ENCODE measurements around the gene LRRC46.

The LRRC46 gene

DNA sequence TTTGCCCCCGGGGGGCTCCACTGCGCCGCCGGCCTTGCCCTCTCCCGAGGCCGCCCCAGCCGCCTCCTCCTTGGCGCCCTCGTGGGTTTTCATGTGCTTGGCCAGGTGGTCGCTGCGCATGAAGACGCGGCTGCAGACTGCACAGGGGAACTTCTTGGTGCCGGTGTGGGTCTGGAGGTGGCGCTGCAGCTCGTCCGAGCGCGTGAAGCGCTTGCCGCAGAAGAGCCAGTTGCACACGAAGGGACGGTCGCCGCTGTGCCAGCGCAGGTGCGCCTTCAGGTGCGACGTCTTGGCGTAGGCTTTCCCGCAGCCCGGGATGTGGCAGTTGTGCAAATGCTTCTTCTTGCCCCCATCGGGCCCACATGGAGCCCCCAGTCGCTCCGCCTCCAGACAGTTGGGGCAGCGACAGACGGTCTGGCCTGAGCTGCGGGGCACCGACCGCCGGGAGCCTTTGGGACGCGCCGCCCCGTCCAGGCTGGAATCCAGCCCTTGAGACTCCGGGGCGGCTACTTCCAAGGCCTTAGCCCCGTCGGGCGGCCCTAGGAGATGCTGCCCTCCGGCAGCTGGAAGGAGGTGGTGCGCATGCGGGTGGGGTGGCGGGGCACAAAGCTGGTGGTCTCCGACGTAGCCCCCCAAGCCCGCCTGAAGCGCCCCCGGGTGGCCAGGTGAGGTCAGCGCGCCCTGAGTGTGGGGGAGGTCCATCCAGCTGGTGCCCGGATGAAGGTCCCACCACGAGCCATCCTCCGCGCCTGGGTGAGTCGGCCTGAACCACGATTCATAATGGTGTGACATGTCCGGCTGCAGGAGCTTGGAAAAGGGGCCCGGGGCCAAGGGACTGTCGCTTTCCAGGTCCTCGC lies 16.1 kb downstream of the LRRC46 start:
- H3K4me3 ChIP-seq (ENCODE audit: low read depth, low read length) = no peak overlapping the region
- TF ChIP-seq, protein P1, sequence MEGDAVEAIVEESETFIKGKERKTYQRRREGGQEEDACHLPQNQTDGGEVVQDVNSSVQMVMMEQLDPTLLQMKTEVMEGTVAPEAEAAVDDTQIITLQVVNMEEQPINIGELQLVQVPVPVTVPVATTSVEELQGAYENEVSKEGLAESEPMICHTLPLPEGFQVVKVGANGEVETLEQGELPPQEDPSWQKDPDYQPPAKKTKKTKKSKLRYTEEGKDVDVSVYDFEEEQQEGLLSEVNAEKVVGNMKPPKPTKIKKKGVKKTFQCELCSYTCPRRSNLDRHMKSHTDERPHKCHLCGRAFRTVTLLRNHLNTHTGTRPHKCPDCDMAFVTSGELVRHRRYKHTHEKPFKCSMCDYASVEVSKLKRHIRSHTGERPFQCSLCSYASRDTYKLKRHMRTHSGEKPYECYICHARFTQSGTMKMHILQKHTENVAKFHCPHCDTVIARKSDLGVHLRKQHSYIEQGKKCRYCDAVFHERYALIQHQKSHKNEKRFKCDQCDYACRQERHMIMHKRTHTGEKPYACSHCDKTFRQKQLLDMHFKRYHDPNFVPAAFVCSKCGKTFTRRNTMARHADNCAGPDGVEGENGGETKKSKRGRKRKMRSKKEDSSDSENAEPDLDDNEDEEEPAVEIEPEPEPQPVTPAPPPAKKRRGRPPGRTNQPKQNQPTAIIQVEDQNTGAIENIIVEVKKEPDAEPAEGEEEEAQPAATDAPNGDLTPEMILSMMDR (IDR thresholded peaks at IDR 0.05; ENCODE audit: low read depth, low read length) = no peak

DNA sequence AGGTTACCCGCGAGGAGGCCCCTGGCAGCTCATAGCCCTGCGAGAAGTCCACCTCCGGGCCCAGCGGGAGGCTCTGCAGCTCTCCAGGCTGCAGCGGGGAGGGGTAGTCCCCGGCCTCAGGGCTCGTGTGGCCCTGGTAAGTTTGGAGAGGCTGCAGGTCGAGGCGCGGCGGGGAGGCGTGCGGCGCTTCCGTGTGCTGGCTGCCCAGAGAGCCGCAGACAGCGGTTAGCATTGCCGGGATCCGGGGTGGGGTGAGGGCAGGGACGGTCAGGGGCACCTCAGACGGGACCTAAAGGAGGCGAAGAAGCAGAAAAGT lies 16.7 kb downstream of the LRRC46 start:
- TF ChIP-seq, protein P1 (IDR thresholded peaks at IDR 0.05; ENCODE audit: low read depth, low read length) = no peak
- H3K4me3 ChIP-seq (ENCODE audit: low read depth, low read length) = no peak overlapping the region

DNA sequence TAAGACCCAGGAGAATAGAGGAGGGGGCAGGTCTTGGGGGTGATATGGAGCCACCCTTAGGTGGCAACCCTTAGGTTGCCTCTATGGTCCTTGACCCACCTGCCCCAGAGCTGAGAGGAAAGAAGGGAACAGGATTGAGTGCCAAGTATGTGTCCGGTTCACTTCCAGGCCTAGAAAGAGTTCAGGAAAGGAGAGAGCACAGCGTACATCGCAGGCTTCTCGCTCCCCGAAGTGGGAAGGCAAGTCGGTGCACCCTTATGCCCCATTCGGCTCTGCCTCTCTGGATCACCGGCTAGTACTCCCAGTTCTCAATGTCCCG lies 18.9 kb downstream of the LRRC46 start:
- H3K4me3 ChIP-seq (ENCODE audit: low read depth, low read length) = no peak overlapping the region
- TF ChIP-seq, protein P1 (IDR thresholded peaks at IDR 0.05; ENCODE audit: low read depth, low read length) = no peak

DNA sequence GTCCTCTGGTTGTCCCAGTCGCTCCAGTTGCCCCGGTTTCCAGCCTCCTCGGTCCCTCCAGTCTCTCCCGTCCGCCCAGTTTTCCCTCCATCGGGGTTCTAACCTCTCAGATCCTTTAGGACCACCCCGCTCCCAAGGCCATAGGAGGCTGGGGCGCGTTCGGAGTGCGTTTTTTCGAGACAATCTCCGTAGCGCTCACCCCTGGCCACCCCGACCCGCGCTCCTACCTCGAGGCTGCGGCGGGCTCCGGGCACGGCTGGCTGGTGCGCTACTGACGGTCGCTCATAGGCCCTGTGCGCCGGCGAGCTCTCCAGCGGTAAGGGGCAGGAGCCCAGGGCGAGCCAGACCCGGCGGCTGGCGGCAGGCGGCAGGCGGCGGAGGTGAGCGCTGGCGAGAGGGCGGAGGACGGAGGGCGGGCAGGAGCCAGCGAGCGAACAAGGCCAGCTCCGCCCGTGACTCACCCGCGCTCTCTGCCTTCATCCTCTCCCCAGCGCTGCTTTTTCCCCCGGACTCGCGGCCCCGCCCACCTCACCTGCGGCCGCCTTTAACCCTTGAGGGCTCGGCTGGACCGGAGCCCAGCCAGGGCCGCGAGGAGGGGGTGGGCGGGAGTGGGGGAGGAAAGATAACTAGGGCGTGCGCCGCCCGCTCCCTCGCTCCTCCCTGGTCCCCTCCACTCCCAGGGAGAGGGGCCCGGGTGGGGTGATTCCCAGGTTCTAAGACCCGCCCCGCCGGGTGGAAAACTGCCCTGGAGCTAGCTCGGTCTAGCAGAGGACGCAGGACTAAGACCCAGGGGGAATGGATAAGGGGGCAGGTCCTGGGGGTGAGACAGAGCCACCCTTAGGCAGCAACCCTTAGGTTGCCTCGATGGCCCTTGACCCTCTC lies 19.5 kb downstream of the LRRC46 start, which contains the start of gene SP6:
SP6 (minus strand) TSS at position 472 of the 882 bp plus-strand sequence. CDS start 2,734 bp downstream, outside the sequence.
- TF ChIP-seq, protein P1 (IDR thresholded peaks at IDR 0.05; ENCODE audit: low read depth, low read length) = no peak
- no peak within 1 kb of the TSS for H3K4me3 ChIP-seq (ENCODE audit: low read depth, low read length)

DNA sequence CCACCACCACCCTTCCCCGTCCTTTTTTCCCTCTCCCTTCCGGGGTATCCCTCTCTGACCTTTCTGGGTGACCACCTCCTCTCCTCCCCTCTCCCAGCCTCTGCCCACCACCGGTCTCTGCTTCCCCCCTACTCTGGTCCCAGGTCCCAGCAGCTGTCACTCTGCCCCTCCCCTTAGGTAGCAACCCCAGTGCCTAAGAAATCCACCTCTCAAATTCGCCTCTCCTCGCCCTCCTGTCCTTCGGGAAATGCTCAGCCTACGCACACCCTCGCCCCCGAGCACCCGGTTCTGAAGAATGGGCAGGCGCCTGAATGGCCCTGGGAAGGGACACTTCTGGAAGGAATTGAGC lies 20.3 kb downstream of the LRRC46 start:
- TF ChIP-seq, protein P1 (IDR thresholded peaks at IDR 0.05; ENCODE audit: low read depth, low read length) = no peak
- no peak overlapping the region for H3K4me3 ChIP-seq (ENCODE audit: low read depth, low read length)

DNA sequence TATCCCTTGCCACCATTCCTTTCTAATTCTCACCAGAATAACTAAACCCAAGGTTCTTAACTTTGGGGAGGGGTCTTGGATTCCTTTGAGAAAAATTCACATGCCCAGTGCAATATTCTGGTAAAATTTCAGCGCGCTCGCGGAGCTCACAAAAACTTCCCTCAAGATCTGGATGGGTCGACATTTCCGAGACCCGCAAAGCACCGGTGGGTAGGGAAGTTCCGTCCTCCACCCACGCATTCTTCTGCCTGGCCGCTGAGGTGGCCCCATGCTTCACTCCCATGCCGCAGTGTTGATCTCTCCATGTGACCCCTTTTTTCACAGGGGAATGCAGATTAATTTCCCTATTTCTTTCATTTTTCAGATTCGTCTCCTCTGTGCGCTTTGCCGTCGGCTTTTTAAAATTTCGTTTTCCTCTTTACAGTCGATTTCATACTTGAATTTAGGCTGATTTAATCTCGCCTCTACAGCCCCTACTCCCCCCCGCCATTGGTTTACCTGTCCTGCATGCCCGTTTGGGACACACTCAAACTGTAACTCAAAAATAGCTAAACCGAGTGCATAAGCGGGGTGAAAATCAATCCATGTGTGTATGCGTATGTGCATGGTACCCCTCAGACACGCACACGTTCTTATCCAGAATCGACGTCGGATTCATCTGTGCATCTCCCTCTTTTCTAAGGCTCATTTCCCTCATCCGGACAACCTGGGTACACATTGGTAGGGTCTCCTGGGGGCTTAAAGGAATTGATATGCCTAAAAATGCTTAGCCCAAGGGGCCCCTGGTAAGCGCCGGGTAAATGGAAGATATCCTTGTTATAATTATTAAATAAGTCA lies 20.9 kb downstream of the LRRC46 start:
- TF ChIP-seq, protein P1 (IDR thresholded peaks at IDR 0.05; ENCODE audit: low read depth, low read length) = no peak
- no peak overlapping the region for H3K4me3 ChIP-seq (ENCODE audit: low read depth, low read length)

Measured in WI38 (cell line).